GM19328 (cell line): ENCODE results near the gene ATXN7L2.

Experiments used
- ATAC-seq: cut with Tn5 transposase; IDR thresholded peaks from one replicate; pipeline ENCODE4 v1.9.1; 2021; ENCODE audit warnings: mild to moderate bottlenecking, moderate library complexity; ENCODE audit not compliant: unreplicated experiment

The ATXN7L2 gene

GRCh38 chr1:109495738-109496137, 12.0 kb downstream of the ATXN7L2 start:
- ATAC-seq, result no peak

- ATAC-seq, result no peak
Observed at GRCh38 chr1:109497449-109498160, 13.9 kb downstream of the ATXN7L2 start.

- no peak for ATAC-seq
Observed at GRCh38 chr1:109498161-109498801, 14.6 kb downstream of the ATXN7L2 start.

- ATAC-seq, result no peak
Observed at GRCh38 chr1:109499081-109499480, 15.4 kb downstream of the ATXN7L2 start.

- no peak for ATAC-seq
Observed at GRCh38 chr1:109499661-109500536, 16.2 kb downstream of the ATXN7L2 start.

GRCh38 chr1:109500941-109501381, 17.3 kb downstream of the ATXN7L2 start:
- no peak for ATAC-seq

- ATAC-seq, result no peak
Observed at GRCh38 chr1:109501644-109502363, 18.1 kb downstream of the ATXN7L2 start.

GRCh38 chr1:109502364-109502851, 18.7 kb downstream of the ATXN7L2 start:
- no peak for ATAC-seq

GRCh38 chr1:109503935-109504334, 20.2 kb downstream of the ATXN7L2 start:
- no peak for ATAC-seq

- ATAC-seq, result no peak
Observed at GRCh38 chr1:109504974-109505373, 21.3 kb downstream of the ATXN7L2 start.

- ATAC-seq, result no peak
Observed at GRCh38 chr1:109508001-109508872, 24.5 kb downstream of the ATXN7L2 start.

GRCh38 chr1:109508873-109509175, 25.1 kb downstream of the ATXN7L2 start:
- no peak for ATAC-seq

GRCh38 chr1:109509176-109510134, 25.8 kb downstream of the ATXN7L2 start, which contains the start of gene AMIGO1:
Gene AMIGO1 (minus strand): TSS chr1:109509727. CDS start chr1:109508912, 815 bp downstream.
- no peak for ATAC-seq

GRCh38 chr1:109513110-109513710, 29.5 kb downstream of the ATXN7L2 start:
- no peak for ATAC-seq

GRCh38 chr1:109514846-109515245, 31.1 kb downstream of the ATXN7L2 start:
- ATAC-seq, result no peak

- ATAC-seq, result no peak
Observed at GRCh38 chr1:109516872-109517271, 33.2 kb downstream of the ATXN7L2 start.

- no peak for ATAC-seq
Observed at GRCh38 chr1:109517337-109517736, 33.6 kb downstream of the ATXN7L2 start.
